GM12891 (cell line): ENCODE measurements around the gene HK1.

Experiments used
- POLR2A ChIP-seq: IDR thresholded peaks from 2 replicates; pipeline ENCODE4 v1.6.1; 2011; ENCODE audit warnings: low read depth, low read length, control low read depth
- POLR2AphosphoS5 ChIP-seq: IDR thresholded peaks from 2 replicates; pipeline ENCODE4 v1.6.1; 2011; ENCODE audit warnings: low read depth, low read length, control low read depth
- POU2F2 ChIP-seq: IDR thresholded peaks from 2 replicates; pipeline ENCODE4 v1.6.1; 2011; ENCODE audit warnings: low read depth, mild to moderate bottlenecking, control low read depth, low read length, moderate library complexity
- SPI1 ChIP-seq: IDR thresholded peaks from 2 replicates; pipeline ENCODE4 v1.6.1; 2011; ENCODE audit warnings: low read depth, low read length, control low read depth
- TAF1 ChIP-seq: IDR thresholded peaks from 2 replicates; pipeline ENCODE4 v1.6.1; 2011; ENCODE audit warnings: low read depth, low read length, control low read depth

- TF ChIP-seq POLR2A (no peak), POLR2AphosphoS5 (no peak), TAF1 (no peak), SPI1 (no peak), POU2F2 (no peak)
Observed at GRCh38 chr10:69382382-69383117, 104.3 kb downstream of the HK1 start.
